Posterior cingulate gyrus (tissue), 11 donors: Measurements from ENCODE around the gene MED12L.

ENCODE experiments used
- DNase-seq, 10 donors: peaks; one replicate each; pipeline versions ENCODE4 v3.0.0 to v3.0.0-alpha.2; 2020 to 2021; ENCODE audit warnings: mixed read lengths in 3 of 10
- intact Hi-C: fragments of 100-400 bp; cut with DNase I; formaldehyde crosslinking; loops from one replicate; pipeline ENCODE4 v1.15.1; 2023

The MED12L gene

DNA sequence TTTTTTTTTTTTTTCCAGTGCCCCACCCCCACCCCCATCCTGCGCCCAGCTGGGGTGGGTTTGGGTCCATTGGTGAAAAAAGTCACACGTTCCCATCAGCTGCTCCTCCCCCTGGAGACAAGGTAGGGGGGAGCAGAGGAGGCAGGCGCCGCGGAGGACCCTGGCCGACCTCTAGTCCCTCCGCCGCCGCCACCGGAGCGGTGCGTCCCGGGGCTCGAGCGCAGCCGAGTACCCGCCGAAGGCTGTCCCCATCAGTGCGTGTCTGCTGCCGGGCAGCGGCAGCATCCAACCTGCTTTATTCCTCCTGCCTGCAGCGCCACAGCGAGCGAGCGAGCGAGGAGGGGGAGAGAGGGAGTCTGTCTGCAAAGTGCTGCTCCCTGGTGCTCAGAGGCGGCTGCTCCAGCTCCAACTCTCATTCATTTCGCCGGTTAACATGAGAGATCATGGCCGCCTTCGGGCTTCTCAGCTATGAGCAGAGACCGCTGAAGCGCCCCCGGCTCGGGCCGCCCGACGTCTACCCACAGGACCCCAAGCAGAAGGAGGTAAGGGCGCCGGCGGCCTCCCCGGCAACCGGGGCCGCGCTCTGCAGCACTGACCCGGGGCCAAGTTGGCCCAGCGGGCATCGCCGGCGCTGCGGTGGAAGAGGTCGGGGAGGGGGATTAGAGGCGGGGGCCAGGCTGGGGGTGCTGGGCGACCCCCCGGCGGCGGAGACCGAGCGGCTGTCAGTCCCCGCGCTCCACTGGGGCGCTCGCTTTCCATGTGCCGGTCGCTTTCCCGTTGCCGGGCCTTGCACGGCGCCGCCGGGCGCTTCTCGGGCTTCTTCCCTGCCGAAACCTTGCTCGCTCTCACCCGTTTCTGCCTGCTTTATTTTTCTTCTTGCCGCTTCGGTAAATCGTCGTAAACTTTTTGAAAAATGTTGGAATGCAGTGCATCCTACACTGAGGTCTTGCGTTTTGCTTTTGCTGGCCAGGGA, 1.3 kb downstream of the MED12L start:
- peak; percentile 56 to 94 (median 80) for DNase-seq
- intact Hi-C loops, result loop anchor here (10.0 kb wide), 2 partner anchors 58 to 302 kb away; no protein-coding TSS in a partner anchor

DNA sequence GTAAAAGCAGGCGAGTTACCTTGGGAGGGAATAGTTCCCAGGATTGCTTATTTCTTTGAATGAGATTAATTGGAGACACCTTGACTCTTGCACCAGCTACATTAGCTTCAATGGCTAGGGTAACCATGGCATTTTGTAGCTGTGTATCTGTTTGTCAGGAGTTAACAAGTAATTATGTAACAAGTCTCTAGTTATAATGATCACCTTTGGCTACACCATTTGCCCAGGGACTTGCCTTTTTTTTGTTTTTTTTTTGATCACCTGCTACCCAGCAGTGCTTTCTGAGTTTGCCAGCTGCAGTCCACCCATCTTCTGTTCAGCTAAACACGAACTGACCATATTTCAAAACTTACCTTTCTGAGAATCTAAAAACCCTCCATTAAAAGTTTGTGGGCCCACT, 2.2 kb downstream of the MED12L start:
- intact Hi-C loops, result loop anchor here (10.0 kb wide), 2 partner anchors 57 to 303 kb away; no protein-coding TSS in a partner anchor
- DNase-seq, result no peak

DNA sequence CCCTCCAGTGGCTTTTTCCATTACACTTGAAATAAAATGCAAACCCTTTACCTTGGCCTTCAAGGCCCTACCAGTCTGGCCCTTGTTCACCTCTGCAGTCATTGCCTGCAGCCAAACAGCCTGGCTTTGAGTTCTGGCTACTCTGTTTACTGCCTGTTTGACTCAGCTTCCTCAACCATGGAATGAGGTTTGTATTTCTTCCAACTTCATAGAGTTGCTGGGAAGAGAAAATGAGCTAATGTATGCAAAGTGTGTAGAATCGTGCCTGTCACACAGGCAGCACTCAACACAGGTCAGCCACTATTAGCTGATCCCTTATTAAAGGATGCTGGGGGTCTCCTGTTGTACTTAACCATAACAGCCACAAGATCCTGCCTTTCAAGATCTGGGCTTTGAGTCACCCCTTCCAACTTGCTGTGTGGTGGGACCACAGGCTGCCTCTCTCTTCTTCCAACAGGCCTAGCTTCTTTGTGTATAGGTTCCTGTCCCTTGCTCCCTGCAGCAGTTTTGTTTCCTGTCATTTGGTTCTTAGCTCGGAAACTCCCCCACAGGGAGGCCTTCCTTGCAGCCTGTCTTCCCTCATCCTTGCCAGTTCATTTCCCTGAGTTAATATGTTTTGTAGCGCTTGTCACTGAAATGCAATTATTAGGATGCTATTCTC, 6.4 kb downstream of the MED12L start:
- intact Hi-C loops, result no loop called here
- no peak for DNase-seq

DNA sequence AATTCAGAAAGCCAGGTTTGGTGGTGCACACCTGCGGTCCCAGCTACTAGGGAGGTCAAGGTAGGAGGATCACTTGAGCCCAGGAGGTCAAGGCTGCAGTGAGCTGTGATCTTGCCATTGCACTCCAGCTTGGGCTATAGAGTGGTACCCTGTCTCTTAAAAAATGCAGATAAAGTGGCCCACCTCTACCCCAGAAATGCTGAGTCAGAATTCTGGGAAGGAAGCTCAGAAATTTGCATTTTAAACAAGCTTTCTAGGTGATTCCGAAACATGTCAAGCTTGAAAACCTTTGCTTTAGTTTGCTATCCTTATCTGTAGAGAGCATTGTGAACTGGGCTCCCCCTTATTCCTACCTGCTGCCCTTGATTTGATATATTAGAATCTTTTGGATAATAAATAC, 7.7 kb downstream of the MED12L start:
- no peak for DNase-seq
- intact Hi-C loops, result no loop called here

DNA sequence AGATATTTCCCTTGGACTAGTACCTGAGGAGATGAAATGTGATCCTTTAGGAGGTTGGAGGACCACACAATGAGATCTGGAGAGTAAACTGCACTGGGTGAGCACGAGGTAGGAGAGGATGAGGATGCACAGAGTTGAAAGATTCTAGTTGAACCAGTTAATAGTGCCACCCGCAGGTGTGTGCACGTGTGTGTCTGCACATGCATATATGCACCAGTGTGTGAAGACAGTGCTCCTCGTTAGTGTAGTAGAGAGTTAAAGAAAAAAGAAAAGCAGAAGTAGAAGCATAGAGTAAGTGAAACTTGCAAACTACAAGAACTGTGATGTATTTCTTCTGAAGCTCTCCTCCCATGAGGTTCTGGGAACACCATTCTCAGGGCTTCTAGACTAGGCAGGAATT, 8.4 kb downstream of the MED12L start:
- no peak for DNase-seq

DNA sequence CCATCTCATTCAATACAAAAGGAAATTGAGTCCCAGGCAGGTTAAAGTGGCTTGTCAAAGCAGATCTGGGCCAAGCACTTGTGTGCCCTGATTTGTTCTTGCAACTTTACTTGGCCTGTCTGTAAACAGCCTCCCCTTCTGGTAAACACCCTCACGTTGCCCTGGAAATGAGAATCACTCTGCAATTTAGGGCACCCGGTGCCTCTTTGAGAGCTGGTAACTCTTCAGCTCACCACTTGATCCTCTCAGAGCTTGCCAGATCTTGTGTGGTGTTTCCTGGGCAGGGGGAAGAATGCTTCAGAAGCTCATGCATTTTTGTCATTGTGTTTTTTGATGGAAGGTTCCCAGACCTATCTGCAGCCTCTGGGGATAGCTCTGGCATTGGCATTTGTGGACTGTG, 11.3 kb downstream of the MED12L start:
- intact Hi-C loops, result no loop called here

More for the DNA sequence above, 8.4 kb downstream of the MED12L start:
- intact Hi-C loops, result no loop called here

DNA sequence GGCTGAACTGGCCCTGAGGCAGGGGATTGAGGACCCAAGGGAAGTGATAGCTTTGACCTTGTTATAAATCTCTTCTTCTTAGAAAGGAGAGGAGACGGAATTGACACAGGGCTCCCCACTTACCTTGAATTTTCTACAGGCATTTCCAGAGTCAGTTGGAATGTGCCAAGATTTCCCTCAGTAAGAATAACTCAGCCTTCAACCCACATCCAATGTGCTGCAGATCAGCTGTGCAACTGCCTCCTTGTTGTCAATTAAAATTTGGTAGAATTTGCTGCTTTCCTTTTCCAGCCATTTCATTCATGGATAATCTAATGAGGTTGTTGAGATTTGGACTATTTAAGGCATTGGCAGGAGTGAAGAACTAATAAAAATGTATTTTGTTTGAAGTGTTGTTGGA, 14.6 kb downstream of the MED12L start:
- DNase-seq, result no peak
- intact Hi-C loops, result no loop called here

More for the DNA sequence above, 11.3 kb downstream of the MED12L start:
- no peak for DNase-seq

DNA sequence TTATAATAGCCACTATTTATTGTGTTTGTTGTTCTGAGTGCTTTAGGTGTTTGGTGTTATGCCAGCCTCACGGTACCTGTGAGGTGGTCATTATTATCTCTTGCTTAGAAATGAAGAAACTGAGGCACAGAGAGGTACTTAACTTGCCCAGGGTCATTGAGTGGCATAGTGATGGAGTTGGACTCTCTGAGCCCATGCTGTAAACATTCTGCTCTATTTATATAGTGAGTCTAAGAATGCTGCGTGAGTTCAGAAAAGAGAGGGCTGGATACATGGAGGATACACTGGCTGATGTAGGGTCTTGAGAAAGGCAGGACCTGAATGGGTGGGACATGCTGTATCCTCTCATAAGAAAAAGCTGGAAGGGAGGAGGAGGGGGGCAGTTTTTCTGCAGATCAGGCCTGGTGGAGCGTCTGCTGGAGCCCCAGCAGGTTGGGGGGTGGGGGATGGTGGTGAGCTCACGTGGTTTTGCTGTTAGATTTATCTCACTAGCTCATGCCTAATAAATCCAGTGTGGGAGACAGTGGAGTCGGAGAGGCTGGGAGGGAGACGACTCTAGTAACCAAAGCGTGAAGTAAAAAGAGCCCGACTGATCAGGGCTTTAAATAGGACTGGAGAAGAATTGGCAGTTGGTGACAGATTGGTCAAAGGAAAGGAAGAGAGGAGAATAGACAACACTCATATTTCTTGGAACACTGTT, 16.0 kb downstream of the MED12L start:
- no peak for DNase-seq
- intact Hi-C loops, result no loop called here

DNA sequence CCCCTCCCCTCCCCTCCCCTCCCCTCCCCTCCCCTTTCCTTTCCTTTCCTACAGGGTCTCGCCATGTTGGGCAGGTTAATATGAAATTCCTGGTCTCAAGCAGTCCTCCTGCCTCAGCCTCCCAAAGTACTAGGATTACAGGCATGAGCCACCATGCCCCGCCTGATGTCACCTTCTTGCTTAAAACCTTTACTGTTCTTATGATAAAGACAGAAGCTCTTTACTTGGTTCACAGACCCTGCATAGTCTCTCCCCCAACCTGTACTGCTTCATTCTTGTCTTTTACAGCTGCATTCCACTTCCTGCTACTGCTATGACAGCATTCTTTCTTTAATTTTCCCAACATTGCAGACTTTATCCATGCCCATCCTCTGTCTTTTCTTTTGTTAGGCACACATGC, 20.8 kb downstream of the MED12L start:
- no peak for DNase-seq
- intact Hi-C loops, result no loop called here

DNA sequence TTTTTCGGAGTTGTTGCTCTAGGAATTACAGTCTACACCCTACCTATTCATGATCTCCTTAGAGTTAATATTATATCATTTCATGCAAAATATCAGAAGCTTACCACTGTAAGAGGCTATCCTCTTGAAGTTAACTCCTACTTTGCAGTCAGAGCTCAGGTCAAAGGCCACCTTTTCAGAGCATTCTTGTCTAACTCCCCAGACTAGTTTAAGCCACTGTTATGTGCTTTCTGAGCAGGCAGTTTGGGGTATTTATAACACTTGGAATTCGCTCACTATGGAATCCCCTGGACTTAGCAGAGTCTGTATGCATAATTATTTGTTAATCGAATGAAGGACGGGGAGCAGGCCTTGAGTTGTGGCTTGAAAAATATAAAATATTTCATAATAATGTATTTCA, 21.7 kb downstream of the MED12L start:
- no peak for DNase-seq
- intact Hi-C loops, result no loop called here

DNA sequence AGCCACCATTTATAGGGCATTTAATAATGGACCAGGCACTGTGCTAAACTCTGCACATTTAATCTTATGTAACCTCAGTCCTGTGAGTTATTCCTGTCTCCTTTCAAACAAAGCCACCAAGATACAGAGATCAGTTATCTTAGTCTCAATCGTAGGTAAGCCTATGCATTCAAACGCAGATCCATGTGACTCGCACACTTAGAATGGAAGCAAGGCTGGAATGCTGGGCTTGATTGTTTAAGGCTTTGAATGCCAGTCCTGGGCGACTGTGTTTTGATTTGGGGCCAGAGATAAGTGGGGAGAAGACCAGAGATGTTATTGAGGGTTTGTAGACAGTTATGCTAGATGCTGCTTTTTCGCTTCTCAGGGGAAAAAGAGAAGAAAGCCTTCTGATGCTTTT, 22.2 kb downstream of the MED12L start:
- intact Hi-C loops, result no loop called here
- no peak for DNase-seq

DNA sequence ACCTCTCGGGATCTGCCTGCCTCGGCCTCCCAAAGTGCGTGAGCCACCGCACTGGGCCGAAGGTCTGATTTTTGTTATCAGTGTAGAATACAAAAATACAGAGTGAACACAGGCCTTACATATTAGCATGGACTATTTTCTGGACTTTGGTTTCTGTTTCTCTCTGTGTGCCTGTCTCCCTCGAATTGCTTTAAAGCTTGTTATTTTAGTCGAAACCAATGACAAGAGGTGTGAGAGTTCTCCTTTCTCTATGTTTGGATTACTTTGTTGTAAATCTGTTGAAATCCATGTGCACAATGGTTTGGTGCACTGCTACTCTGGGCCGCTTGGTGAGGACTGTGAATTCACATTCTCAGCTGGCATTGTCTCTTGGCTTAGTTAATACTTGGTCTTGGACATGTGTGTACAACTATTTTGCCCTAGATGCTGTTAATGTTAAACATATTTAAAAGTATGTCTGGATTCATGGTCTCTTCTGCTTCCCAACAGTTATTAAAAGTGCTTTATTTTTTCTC, 23.9 kb downstream of the MED12L start:
- DNase-seq, result no peak
- intact Hi-C loops, result no loop called here

DNA sequence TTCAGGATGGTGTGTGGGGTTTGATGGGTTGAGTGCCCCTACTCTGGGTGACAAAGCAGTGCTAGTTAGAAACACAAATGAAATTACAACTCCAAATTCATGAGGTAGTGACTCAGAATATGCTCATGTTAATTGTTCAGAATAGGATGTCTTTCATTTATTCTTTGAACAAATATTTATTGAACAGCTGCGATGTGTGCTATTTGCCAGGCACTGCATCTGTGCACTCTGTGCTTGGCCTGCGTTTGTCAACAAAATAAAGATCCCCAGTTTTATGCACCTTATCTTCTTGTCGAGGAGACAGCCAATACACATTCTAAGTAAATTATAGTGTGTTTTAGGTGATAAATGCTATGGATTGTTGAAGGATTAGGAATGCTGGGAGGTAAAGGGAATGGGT, 27.3 kb downstream of the MED12L start:
- DNase-seq, result no peak
- intact Hi-C loops, result no loop called here

DNA sequence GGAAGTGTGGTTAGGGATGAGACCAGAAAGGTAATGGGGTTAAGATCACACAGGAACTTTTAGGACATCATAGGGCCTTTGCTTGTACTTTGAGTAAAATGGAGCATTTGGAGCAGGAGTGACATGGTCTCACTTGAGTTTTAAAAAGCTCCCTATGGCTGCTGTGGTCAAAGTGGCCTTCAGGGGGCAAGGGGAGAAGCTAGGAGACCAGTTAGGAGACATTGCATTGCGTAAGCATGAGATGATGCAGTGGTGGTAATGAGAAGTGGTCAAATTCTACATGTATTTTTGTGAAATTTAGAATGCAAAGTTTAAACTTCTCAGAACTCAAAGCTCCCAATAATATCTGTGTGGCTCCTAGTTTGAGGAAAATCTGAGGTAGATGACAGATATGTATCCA, 27.9 kb downstream of the MED12L start:
- intact Hi-C loops, result no loop called here
- DNase-seq, result no peak

DNA sequence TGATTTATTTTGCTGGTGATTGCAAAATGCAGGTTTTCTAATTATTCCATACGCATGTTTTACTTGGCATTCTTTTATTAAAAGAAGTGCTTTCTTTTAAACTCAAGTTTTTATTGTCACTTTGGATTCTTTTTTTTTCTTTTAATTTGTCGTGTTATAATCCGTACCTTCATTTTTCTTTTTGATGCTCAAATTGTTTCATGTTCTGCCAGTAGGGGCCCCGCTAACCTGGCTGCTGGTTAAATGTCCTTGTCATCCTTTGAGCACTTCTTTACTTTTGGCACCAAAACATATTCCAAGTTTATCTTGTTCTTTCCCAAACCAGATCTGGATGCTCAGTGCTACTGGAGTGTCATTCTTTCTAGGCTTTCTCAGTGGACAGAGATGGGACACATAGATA, 31.6 kb downstream of the MED12L start:
- DNase-seq, result no peak
- intact Hi-C loops, result no loop called here

DNA sequence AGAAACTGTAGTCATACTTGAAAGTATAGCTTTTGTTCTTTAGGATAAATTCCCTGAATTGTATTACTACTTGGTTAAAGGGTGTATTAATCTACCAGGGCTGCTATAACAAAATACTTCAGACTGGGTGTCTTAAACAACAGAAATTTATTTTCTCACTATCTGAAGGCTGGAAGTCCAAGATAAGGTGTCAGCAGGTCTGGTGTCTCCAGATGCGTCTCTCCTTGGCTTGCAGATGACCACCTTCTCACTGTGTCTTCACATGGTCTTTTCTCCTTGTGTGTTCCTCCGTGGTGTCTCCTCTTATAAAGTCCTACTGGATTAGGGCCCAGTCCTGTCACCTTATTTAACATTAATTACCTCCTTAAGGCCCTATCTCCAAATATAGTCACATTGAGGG, 33.7 kb downstream of the MED12L start:
- intact Hi-C loops, result no loop called here
- no peak for DNase-seq

DNA sequence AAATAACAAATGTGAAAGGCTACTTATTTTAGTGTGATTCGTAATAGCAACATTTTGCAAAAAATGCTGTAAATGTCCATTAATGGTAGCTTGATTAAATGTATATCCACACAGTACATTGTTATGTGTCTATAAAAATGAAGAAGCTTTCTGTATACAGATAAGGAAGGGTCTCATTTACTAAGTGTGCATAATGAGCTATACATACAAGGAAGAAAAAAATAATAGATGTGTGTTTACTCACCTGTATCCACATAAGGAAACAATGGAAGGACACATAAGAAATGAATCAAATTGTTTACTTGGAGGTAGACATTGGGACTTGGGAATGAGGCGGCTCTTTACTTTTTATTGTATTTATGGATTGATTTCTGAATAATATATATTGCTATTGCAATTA, 34.9 kb downstream of the MED12L start:
- intact Hi-C loops, result no loop called here
- DNase-seq, result no peak

DNA sequence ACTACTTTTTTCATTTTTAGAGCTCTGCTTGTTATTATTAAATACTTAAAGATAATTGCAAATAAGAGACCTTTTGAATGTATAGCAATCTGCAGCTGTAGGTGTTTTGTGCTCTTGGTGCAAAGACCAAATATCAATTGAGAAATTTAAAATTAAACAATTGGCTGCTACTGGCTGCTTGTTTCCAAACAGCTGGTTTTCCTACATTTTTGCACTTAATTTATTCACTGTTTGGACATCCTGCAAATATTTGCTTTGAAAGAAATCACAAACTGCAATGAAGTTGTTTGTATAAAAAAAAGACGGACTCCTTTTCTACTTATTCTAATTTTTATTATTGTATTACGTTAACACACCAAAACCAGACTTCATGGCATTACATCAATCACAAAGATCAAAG, 35.6 kb downstream of the MED12L start:
- no peak for DNase-seq
- intact Hi-C loops, result no loop called here

DNA sequence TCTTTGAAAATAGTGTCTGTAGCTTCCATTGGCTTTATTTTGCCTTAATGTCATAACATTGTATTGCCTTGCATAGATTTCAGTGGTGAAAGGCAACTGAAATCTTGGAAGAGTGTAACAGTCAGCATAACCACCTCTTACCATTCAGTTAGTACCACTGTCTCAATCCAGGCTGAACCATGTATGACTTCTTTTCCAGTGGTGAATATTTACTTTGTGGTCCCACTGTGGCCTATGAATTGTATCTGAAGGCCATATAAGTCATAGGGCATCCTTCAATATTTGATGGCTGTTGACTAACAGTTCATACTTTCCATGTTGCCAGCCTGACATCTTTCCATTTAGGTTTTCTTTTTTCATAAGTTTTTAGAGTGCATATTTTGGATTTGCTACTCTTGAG, 38.4 kb downstream of the MED12L start:
- DNase-seq, result no peak
- intact Hi-C loops, result no loop called here

DNA sequence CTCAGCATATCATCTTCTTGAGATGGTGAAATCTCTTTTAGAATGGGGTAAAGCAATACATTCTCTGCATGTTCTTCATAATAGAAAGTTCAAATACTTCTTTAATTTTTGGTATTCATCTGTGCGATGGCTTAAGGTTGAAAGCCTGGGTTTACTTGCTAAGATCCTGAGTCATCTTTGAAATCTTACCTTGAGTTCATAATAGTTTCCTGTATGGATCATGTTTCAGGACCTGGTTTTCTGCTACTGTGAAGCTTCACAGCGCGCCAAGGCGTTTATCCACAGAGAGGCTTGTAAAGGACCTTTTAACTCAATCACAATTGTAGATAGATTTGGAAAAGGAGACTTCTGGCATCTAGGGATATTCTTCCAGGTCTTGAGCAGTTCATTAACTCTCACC, 39.0 kb downstream of the MED12L start:
- intact Hi-C loops, result no loop called here
- DNase-seq, result no peak

DNA sequence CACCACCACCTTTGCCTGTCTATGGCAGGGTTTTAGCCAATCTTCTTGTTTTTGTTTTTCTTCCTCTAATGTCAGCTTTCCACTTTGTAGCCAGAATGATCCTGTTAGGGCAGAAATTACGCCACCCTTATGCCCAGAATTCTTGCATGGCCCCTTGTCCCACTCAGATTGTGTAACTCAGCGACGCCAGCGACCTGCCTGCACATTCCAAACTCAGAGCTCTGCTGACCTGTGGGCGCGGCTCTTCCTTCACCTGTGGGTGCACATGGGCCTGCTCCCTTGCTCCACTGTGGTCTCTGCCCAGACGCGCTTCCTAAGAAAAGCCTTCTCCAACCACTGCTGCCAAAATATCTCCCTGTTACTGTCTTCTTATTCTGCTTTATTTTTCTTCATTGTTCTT, 45.0 kb downstream of the MED12L start:
- intact Hi-C loops, result no loop called here
- no peak for DNase-seq
